GM19043 (cell line): ENCODE results near the gene NKX1-1.
"Not testable (repeated sequence)": the region's sequence is repeated elsewhere in the genome, so short reads cannot be mapped to it uniquely, and the experiment has no call there.

Experiments
- ATAC-seq: cut with Tn5 transposase; IDR thresholded peaks from one replicate; pipeline ENCODE4 v1.9.1; 2021; ENCODE audit warnings: low read depth; ENCODE audit not compliant: unreplicated experiment

The NKX1-1 gene

DNA sequence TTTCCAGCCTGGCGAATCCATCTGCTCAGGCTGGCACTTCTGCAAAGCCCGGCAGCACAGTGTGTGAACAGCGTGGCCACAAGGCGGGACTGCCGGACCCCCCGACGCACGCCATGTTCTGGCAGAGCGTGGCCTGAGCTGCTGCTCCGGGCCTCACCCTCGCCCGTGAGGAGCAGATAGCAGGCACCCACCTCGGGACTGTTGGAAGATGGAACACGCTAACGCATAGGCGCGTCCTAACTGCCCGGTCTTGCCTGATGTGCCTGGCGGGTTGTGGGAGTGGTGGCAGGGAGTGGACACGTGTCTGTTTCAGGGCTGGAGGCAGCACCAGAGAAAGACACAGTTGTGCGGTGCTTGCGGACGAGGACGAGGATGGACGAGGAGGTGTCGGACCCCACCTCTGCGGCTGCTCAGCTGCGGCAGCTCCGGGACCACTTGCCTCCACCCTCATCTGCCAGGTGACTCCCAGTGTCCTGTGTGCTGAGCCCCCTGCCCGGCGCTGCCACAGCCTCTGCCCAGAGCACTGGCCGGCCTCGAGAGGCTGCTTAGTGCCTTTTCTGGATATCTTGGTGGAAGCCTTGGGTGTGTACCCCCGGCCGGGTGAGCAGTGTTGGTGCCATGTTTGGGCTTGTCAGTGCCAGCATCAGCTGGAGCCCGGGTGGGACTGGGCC, 31.1 kb downstream of the NKX1-1 start:
- no peak for ATAC-seq

DNA sequence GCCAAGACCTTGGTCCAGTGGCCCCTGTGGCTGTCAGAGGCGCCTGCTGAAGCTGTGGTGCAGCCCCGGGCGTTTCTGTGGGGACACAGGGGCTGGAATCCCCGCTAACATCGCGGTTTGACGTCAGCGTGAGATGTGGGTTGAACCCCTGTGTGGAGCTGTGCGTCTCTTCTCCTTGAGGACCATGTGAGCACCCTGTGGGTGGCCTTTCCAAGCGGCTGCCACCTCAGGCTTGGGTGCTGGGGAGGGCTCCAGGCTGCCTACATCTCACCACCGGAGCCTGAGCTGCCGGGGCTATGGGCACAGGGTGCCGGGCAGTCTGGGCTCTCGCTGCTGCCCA, 31.6 kb downstream of the NKX1-1 start:
- no peak for ATAC-seq

GRCh38 chr4:1373892-1374705, 32.1 kb downstream of the NKX1-1 start:
- no peak for ATAC-seq

DNA sequence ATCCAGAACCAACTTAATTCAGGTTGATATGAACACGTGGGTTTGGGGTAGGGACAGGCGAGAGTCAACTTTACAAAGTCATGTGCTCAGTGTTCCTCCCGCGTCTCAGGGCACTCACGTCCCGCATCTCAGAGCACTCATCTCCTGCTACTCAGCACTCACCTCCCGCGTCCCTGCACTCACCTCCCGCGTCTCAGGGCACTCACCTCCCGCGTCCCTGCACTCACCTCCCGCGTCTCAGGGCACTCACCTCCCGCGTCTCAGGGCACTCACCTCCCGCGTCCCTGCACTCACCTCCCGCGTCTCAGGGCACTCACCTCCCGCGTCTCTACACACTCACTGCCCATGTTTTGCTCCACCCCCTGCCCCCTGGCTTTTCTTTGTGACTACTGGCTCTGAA, 33.7 kb downstream of the NKX1-1 start:
- not testable (repeated sequence) for ATAC-seq

- ATAC-seq = no peak
These were observed 34.8 kb downstream of the NKX1-1 start for GRCh38 chr4:1371176-1372165.

GRCh38 chr4:1370321-1371124, 35.7 kb downstream of the NKX1-1 start:
- ATAC-seq = no peak

- no peak for ATAC-seq
These were observed 36.7 kb downstream of the NKX1-1 start for GRCh38 chr4:1369479-1370079.

GRCh38 chr4:1369091-1369450, 37.2 kb downstream of the NKX1-1 start:
- ATAC-seq = no peak

DNA sequence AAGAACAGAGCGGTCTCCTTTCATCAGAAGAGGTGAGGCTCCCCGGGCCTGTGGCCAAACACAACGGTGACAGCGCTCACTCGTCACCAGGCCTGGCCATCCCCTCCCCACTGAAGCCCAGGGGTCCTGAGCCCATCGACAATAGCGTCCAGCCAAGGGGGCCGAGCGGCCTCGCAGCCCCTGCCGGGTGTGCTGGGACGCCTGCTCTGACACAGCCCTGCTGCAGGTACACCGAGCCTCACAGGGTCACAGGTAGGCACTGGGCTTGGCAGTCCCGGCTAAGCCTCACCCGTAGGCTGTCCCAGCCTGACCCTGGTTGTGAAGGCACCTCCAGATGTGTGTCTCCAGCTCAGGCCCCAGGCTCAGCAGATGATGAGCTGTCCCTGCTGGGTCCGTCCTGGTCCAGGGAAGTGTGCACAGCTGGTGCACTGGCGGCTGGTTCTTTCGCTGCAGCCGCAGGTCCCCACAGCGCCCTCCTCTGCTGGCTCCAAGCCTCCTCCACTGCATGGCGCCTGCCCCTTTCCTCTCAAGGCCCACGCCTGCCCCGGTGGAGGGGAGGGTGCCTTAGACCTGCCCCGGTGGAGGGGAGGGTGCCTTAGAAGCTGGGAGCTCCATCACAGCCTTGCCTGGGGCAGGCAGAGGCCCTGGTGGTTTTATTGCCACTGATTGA, 37.7 kb downstream of the NKX1-1 start:
- no peak for ATAC-seq

GRCh38 chr4:1367936-1368289, 38.3 kb downstream of the NKX1-1 start:
- no peak for ATAC-seq

- ATAC-seq = no peak
These were observed 38.9 kb downstream of the NKX1-1 start for GRCh38 chr4:1367230-1367935.

DNA sequence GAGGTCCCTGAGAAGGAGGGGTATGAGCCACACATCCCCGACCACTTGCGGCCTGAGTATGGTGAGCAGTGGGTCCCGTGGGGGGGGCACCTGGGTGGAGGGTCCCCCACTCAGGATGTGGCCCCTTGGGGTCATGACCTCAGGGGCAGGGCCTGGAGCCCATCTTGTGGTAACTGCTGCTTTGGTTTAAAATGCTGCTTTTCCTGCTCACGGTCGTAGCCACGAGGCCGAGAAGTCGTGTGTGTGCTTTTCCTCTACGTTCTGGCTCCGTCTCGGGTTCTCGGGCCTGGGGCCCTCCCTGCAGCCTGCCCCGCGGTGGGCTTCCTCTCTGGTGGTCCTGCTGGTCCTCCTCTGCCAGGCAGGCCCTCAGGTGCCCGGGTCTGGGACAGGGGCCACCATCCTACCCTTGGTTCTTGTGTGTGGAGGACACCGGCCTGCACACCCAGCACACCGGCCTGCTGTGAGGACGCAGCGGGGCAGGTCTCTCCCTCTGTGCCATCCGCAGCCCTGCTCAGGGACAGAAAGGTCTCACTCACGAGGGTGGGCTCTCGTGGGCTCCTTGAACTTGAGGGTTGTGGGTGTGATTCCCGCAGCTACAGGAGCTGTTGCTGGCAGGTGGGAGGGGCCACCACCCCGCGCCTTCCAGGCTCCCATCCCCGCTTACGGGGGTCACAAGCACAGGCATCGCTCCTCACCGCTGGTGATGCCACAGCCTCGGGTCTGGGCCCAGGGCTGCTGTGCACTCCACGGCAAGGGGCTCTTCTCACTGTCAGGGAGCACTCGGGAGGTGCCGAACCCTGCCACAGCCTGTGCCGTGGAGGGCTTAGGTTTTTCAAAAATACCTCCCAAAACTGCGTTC, 39.6 kb downstream of the NKX1-1 start:
- ATAC-seq = no peak

DNA sequence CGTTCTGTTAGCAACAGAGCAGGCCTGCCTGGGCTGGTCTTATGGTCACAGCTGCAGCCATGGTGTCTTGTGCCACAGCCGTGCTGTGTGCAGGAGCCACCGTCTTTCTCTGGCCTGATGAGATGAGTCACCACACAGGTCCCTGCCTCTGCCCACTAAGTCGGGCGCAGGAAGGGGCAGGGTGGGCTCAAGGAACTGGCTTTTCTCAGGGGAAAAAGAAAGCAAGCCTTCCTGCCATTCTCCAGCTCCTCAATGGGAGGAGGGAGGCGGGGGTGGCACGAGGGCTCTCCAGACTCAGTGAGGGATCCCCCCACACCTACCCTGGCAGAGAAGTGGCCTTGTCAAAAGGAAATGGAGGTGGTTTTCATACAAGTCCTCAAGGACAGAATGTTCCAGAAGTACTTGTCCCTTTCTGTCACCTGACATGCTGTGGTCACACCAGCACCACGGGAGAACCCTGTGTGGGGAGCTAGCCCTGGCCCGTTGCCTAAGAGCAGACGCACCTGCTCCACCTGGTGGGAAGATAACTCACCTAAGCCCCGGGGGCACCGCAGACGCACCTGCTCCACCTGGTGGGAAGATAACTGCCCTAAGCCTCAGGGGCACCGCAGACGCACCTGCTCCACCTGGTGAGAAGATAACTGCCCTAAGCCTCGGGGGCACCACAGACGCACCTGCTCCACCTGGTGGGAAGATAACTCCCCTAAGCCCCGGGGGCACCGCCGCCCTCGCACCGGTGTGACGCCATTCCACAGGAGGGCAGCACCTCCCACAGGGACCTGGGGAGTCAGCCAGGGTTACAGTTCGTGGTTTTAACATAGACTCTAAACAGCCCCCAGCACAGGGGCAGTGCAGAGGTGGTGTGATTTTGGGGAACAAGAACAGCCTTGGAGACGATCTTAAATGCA, 40.7 kb downstream of the NKX1-1 start:
- ATAC-seq = no peak

GRCh38 chr4:1364748-1365147, 41.5 kb downstream of the NKX1-1 start:
- ATAC-seq = no peak

GRCh38 chr4:1364217-1364616, 42.0 kb downstream of the NKX1-1 start:
- ATAC-seq = no peak

DNA sequence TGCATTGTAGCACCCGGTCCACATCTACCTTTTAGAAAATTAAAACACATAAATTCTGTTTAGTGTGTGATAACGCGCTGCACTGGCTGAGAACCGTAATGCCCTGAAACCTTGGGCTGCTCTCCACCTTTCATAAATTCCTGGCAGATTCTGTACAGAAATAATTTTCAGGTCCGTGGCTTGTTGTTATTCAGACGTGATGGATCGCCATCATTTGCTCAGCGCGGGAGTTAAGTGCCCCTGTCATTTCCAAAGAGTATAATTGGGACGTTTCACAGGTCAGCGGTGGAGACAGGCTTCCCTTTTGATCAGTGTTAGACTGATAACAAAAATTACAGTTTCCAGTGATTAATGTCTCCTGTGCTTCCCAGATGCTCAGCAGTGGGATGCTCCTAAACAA, 42.7 kb downstream of the NKX1-1 start:
- ATAC-seq = no peak

- ATAC-seq = no peak
These were observed 43.7 kb downstream of the NKX1-1 start for GRCh38 chr4:1362521-1362920.
